ENCODE measurements around the gene MAST2.

MAST2 gene

GRCh38 chr1:46076343-46076742, 272.9 kb downstream of the MAST2 start:
- DNase-seq: no peak

GRCh38 chr1:46077644-46078043, 274.2 kb downstream of the MAST2 start:
- peak; percentile 6 for DNase-seq

GRCh38 chr1:46080257-46080656, 276.8 kb downstream of the MAST2 start:
- no peak for DNase-seq

- no peak for DNase-seq
These were observed 277.8 kb downstream of the MAST2 start for GRCh38 chr1:46081206-46081605.

- no peak for DNase-seq
These were observed 278.2 kb downstream of the MAST2 start for GRCh38 chr1:46081619-46082018.

GRCh38 chr1:46083579-46083978, 280.2 kb downstream of the MAST2 start:
- DNase-seq: no peak

- no peak for DNase-seq
These were observed 281.4 kb downstream of the MAST2 start for GRCh38 chr1:46084553-46085451.

All from NCI-H1694 (cell line).